HG02885 (cell line): ENCODE results near the gene HINFP.
"Not testable (repeated sequence)": the region's sequence is repeated elsewhere in the genome, so short reads cannot be mapped to it uniquely, and the experiment has no call there.

Experiments used
- ATAC-seq: cut with Tn5 transposase; IDR thresholded peaks from one replicate; pipeline ENCODE4 v1.9.1; 2021; ENCODE audit warnings: mild to moderate bottlenecking; ENCODE audit not compliant: unreplicated experiment, poor library complexity

Gene HINFP

DNA sequence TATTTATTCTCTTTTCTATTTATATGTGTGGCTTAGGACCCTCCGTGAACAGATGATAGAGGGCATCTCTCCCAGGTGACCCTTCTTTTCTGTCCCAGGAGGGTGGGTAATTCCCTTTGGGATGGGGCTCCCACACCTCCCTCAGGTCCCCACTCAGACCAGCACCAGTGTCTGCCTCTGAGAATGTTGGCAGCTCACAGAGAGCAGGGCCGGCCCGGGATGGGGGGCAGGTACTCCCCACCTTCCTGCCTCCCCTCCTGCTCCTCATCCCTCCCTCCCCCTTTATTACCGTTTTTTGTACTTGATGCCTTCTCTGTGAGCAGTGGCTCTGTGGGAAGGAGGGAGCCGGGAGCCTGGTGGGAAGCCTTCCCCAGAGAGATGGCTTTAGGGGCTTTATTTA, 4.8 kb upstream of the HINFP start:
- no peak for ATAC-seq

DNA sequence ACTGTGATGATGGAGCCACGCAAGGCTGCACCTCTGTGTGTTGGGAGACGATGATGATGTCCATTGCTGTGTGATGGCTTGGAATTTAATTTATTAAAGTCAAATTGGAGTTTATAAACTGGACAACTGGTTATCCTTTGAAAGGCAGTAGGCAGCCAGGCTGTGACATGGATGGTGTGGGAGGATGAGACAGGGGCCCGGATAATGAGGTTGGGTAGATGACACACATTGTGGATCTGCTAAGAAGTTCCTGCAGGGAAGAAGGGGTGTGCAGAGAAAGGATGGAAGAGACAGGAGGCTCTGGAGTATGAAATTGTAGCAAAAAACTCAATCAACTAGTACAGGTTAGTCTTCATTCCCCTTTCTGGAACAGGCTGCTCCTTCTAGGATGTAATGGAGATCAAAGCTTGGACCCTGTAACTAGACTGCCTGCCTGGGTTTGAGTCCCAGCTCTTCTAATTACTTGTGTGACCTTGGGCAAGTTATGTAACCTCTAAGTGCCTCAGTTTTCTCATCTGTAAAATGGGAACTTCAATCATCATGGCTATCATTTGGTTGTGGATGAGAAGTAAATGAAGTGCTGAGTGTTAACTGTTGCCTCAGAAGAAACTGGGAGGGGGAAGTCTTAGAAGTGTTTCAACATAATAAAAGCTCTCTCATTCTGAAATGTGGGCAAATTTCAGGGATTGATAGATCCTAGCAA, 4.2 kb upstream of the HINFP start:
- no peak for ATAC-seq

DNA sequence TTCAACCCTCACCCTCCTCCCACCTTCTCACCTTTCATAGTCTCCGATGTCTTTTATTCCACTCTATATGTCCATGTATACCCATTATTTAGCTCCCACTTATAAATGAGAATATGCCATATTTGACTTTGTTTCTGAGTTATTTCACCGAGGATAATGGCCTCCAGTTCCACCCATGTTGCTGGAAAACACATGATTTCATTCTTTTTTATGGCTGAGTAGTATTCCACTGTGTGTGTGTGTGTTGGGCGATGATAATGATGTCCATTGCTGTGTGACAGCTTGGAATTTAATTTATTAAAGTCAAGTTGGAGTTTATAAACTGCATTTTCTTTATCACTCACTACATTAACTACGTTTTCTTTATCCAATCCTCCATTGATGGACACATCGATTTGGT, 3.2 kb upstream of the HINFP start:
- no peak for ATAC-seq

DNA sequence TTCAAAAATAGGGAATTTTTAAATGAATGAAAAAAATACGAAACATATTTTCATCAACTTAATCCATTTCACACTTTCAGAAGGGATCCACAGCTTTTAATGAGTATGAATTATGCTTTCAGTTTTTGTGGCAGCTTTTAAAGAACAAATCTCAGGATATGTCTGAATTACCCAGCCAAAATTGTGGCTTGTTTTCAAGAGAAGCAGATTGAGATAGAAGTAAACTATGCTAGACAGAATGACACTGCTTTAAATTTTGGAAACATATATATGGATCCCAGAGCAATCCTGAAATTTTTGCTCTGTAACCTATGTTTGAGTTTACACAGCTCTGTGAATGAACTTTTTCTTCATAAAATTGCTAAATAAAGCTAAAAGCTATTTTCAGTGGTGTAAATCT, 2.4 kb upstream of the HINFP start:
- ATAC-seq: no peak

DNA sequence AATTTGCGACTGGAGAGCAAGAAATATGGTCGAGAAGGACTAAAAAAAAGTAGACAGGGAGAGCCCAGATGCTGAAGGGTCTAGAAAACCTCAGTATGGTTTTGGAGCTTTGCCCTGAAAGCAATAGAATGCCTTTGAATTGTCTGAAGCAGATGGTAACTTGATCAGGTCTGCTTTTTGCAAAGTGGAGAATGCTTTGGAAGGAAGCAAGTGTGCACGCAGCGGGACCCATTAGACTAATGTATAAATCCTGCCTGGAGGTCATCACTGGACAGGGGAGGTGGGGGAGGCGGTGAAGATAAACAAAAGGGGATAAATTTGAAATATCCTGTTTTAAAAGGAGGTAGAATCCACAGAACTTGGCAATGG, 757 bp upstream of the HINFP start:
- no peak for ATAC-seq

- no peak for ATAC-seq
These were observed 388 bp downstream of the HINFP start for GRCh38 chr11:119121811-119122124.

- ATAC-seq: no peak
These were observed 4.4 kb downstream of the HINFP start for GRCh38 chr11:119125821-119126220.

DNA sequence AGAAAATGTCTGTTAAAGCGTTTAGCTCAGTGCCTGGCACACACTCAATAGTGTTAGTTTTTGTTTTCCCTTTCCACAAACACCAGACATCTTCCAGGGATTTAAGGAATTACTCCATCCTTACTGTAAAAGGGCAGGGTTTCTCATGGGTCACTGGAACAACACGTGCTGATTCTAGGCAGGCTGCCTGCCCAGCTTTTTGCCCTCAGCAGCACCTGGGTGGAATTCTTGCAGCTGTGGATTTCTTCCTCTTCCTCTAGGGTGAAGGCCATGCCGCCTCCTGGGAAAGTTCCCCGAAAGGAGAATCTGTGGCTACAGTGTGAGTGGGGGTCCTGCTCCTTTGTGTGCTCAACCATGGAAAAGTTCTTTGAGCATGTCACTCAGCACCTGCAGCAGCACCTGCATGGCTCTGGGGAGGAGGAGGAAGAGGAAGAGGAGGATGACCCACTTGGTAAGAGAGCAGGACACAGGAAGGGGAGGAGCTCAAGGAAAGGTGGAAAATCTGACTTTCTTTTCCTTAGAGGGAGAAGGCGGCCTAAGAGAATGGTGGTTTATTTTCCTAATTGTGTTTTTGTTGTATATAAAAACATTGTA, 5.4 kb downstream of the HINFP start:
- ATAC-seq: no peak

GRCh38 chr11:119130662-119131061, 9.3 kb downstream of the HINFP start:
- ATAC-seq: no peak

DNA sequence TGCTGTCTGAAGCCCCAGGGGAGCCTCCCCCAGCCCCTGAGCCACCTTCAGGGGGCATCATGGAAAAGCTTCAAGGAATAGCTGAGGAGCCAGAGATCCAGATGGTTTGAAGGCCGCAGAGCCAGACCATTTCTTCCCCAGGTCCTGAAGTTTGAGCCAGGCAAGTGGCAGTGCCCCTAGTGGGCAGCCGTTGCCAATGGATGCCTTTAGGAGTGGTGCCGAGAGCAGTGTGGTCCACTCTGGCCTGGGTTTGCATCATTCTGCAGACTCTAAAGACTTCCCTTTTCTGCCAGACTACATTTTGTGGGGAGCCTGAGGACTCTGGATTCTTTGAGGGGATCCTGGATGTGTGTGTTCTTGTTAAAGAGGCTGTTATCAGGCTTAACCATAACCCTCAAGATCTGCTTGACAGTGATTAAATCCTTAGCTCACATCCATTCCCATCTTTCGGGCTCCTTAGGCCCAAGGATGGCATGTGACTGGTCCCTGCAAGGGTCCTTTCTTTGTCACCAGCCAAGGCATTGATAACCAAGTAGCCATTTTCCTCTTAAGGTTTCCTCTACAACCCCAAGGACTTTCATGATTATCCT, 13.1 kb downstream of the HINFP start:
- no peak for ATAC-seq

GRCh38 chr11:119139276-119139675, 17.9 kb downstream of the HINFP start:
- not testable (repeated sequence) for ATAC-seq

DNA sequence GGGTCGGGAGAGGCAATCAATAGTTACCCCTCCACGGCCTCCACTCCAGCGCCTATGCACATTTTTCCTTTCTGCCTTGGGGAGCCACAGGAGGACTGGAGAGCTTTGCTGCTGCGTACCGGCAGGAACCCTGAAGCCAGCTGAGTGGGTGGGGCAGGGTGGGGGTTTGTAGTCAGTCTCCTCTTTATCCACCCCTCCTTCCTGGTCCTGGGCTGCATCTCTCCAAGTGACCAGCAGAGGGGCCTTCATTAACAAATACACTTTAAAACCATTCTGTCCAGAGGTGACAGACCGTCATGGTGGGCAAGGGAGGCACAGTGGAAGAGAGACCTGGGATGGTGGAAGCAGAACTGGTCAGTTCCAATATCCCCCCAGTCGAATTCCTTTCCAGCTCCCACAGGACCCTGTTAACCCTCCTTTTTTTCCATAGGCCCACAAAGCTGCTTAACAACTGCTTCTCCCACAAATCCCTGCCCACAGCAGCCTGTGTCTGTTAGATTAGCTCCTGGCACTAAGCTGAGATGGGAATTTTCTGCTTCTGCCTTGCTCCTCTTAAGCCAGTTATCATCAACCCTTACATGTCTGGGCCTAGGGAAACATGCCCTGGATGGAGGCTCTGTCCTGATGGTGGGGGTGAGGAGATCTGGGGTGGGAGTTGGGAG, 23.6 kb downstream of the HINFP start:
- peak; percentile 45 for ATAC-seq

DNA sequence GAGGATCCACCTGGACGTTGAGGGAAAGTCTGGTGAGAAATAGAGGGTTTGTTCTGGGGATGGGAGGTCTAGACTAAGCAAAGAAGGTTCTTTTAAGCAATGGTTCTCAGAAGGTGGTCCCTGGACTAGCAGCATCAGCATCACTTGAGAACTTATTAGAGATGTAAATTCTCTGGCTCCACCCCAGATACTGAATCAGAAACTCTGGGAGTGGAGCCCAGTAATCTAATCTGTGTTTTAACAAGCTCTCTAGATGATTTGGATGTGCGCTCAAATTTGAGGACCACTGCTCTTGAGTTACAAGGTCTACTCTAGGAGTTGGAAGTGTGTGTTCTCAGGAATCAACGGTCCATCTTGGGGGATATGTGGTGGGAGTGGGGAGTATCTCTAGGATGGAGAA, 24.2 kb downstream of the HINFP start:
- ATAC-seq: no peak

GRCh38 chr11:119147604-119148333, 26.4 kb downstream of the HINFP start:
- ATAC-seq: no peak

DNA sequence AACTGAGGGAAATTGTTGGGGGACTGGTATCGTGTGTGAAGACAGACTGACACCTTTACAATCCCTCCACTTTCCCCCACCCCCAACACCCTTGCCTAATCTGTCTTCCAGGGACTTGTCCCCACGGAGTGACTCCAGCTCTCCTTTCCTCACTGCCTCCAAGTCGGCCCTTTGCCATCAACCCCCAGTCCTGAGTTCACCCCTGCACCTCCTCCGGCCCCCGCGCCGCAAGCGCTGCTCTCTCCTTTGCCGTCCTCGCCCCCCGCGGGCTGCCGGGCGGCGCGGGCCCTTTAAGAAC, 27.3 kb downstream of the HINFP start:
- ATAC-seq: no peak

DNA sequence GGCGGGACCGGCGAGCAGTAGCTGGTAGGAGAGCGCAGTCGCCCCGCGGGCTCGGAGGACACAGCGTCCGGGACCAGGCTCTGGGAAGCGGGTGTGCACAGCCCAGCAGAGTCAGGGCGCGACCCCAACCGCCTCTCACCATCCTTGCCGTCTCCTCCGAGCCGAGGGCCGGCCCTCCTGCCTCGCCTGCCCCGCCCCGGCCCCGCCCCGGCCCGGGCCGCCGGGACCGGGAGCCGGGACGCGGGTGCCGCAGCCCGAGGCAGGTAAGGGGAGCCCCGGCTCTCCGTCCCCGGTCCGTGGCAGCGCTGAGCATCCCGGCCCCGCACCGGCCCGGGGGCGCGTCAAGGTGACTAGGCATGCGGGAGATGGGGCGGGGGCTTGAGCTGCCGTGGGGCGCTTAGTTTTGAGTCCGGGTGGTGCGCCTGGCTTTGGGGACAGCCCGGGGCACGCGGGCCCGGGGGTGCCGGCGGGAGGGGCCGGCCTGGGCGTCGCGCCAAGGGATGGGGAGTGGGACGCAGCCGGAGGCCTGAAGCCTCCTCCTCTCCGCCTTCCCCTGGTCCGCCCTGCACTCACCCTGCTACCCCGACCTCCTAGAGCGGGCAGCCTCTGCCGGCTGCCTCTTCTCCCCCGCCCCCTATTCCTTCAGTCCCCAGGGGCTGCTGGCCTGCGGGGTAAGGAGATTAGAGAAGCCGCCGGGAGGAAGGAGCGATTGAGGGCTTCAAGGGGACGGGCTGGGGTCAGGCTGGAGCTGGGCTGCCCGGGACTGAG, 27.8 kb downstream of the HINFP start, which contains the start of gene ABCG4:
ABCG4 (plus strand) TSS at position 35 of the 768 bp plus-strand sequence. CDS start 914 bp downstream, outside the sequence.
- ATAC-seq: no peak

- ATAC-seq: no peak
These were observed 28.5 kb downstream of the HINFP start for GRCh38 chr11:119149786-119150275.

GRCh38 chr11:119152043-119152442, 30.7 kb downstream of the HINFP start:
- no peak for ATAC-seq

- ATAC-seq: no peak
These were observed 31.2 kb downstream of the HINFP start for GRCh38 chr11:119152604-119153003.
